ENCODE data around the gene ZFAND4. TPM values are rescaled to one million over a fixed set of nuclear protein-coding genes. Genes with fewer than 3 reads are reported as not detected.

ZFAND4 gene
- total RNA-seq, 1 experiment from 2014 or later, result 5.0 TPM

DNA sequence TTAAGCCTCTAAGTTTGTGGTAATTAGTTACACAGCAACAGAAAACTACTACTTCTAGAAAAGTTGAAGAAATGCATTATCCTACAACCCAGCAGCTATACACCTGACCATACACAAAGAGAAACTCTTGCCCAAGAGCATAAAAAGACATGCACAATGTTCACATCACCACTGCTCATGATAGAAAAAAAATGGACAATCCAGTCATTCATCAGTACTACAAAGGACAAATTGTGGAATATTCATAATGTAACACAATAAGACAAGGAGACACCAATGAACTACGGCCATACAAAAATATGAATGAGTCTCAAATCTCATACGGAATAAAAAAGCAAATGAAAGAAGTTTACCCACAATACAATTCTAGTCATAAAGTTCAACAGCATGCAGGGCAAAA lies 87.4 kb downstream of the ZFAND4 start:
- TF ChIP-seq, protein P1, sequence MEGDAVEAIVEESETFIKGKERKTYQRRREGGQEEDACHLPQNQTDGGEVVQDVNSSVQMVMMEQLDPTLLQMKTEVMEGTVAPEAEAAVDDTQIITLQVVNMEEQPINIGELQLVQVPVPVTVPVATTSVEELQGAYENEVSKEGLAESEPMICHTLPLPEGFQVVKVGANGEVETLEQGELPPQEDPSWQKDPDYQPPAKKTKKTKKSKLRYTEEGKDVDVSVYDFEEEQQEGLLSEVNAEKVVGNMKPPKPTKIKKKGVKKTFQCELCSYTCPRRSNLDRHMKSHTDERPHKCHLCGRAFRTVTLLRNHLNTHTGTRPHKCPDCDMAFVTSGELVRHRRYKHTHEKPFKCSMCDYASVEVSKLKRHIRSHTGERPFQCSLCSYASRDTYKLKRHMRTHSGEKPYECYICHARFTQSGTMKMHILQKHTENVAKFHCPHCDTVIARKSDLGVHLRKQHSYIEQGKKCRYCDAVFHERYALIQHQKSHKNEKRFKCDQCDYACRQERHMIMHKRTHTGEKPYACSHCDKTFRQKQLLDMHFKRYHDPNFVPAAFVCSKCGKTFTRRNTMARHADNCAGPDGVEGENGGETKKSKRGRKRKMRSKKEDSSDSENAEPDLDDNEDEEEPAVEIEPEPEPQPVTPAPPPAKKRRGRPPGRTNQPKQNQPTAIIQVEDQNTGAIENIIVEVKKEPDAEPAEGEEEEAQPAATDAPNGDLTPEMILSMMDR (IDR thresholded peaks at IDR 0.05; ENCODE audit: unreplicated experiment), result no peak
- no TSS peak for BruUV-seq (replicated peaks)
- H3K36me3 Mint-ChIP-seq (ENCODE audit: insufficient read depth, unreplicated experiment), result no peaks in the 10 kb centered on the region
- no peak for DNase-seq (ENCODE audit: unreplicated experiment)
- no peak overlapping the region for H3K27ac Mint-ChIP-seq (ENCODE audit: low read depth, unreplicated experiment)
- peaks cover 10% of the 10 kb centered on the region for H3K4me1 Mint-ChIP-seq (ENCODE audit: insufficient read depth, unreplicated experiment)
- H3K4me3 Mint-ChIP-seq (ENCODE audit: unreplicated experiment), result no peak overlapping the region
- intact Hi-C loops (cut with micrococcal nuclease), result no loop called here
- H3K27me3 Mint-ChIP-seq (ENCODE audit: insufficient read depth, unreplicated experiment), result no peaks in the 10 kb centered on the region
- ChIA-PET POLR2A (interaction anchor here (1.0 kb wide), 1 partner anchor 9 kb away, joined by 4 read pairs; no protein-coding TSS in a partner anchor), CTCF (no interaction called here)
- peaks cover 10% of the 10 kb centered on the region for H3K9me3 Mint-ChIP-seq (ENCODE audit: unreplicated experiment)

DNA sequence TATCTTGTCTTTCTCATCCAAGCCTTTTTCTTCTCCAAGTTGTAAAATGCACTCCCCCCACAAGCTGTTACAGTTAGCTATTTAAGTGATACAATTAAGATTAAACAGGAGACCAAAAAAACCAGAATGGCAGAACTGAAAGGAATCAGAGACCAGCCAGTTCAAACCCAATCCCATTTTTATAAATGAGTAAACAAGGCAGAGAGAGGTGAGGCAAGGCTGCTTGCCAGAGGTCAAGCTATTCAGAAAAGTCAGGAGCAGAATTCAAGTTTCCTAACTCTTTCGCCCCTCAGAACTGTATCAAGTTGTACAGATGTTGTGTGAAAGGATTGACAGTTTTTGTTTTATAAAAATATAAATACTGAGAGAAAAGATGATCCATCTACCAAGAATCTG lies 90.2 kb downstream of the ZFAND4 start:
- no peak overlapping the region for H3K27ac Mint-ChIP-seq (ENCODE audit: low read depth, unreplicated experiment)
- TF ChIP-seq, protein P1 (IDR thresholded peaks at IDR 0.05; ENCODE audit: unreplicated experiment), result no peak
- POLR2A ChIA-PET, result interaction anchor here (0.7 to 1.1 kb wide), 3 partner anchors 10 to 117 kb away, joined by 3 to 5 read pairs (median 4); no protein-coding TSS in a partner anchor
- peaks cover 10% of the 10 kb centered on the region for H3K9me3 Mint-ChIP-seq (ENCODE audit: unreplicated experiment)
- no peaks in the 10 kb centered on the region for H3K27me3 Mint-ChIP-seq (ENCODE audit: insufficient read depth, unreplicated experiment)
- H3K36me3 Mint-ChIP-seq (ENCODE audit: insufficient read depth, unreplicated experiment), result no peaks in the 10 kb centered on the region
- DNase-seq (ENCODE audit: unreplicated experiment), result no peak
- intact Hi-C loops (cut with micrococcal nuclease), result no loop called here
- BruUV-seq (replicated peaks), result no TSS peak
- CTCF ChIA-PET, result no interaction called here
- no peak overlapping the region for H3K4me3 Mint-ChIP-seq (ENCODE audit: unreplicated experiment)
- peaks cover 11% of the 10 kb centered on the region for H3K4me1 Mint-ChIP-seq (ENCODE audit: insufficient read depth, unreplicated experiment)

DNA sequence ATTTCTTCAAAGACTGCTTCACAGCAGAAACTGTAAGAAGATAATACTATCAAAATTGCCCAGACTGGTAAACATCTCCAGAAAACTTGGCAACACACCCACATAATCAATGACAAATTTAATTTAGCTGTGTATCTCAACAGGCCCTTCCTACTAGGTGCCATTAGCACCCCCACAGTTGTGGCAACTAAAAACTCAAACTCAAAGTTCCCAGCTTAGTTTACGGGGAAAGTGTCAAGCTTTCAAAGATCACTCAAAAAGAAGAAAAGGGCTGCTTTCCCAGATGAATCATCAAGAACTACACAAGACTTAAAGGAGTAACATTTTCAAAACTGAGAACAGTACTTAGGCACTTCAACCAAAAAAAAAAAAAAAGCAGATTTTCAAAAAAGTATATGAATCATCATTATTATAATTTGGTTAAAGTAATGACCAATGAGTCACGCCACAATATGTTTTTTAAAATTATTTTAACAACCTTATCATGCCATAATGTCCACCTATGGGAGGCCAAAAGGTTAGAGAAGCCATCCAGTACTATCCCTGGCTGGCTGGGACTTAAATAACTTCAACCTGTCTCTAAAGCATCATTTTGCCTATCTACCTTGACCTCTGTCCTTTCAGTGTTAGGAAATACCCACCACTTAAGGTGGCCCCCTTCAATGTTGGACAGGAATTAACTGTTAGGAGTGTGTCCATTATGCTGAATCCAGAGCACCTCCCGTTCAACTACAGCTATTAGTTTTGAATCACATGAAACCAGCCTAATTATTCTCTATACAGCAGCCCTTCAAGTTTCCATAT lies 90.8 kb downstream of the ZFAND4 start:
- ChIA-PET CTCF (no interaction called here), POLR2A (interaction anchor here (0.7 to 1.1 kb wide), 3 partner anchors 10 to 117 kb away, joined by 3 to 5 read pairs (median 4); no protein-coding TSS in a partner anchor)
- peaks cover 11% of the 10 kb centered on the region for H3K4me1 Mint-ChIP-seq (ENCODE audit: insufficient read depth, unreplicated experiment)
- H3K27ac Mint-ChIP-seq (ENCODE audit: low read depth, unreplicated experiment), result no peak overlapping the region
- TF ChIP-seq, protein P1 (IDR thresholded peaks at IDR 0.05; ENCODE audit: unreplicated experiment), result no peak
- H3K4me3 Mint-ChIP-seq (ENCODE audit: unreplicated experiment), result no peak overlapping the region
- peaks cover 10% of the 10 kb centered on the region for H3K9me3 Mint-ChIP-seq (ENCODE audit: unreplicated experiment)
- intact Hi-C loops (cut with micrococcal nuclease), result no loop called here
- no peaks in the 10 kb centered on the region for H3K36me3 Mint-ChIP-seq (ENCODE audit: insufficient read depth, unreplicated experiment)
- no TSS peak for BruUV-seq (replicated peaks)
- DNase-seq (ENCODE audit: unreplicated experiment), result no peak
- no peaks in the 10 kb centered on the region for H3K27me3 Mint-ChIP-seq (ENCODE audit: insufficient read depth, unreplicated experiment)

DNA sequence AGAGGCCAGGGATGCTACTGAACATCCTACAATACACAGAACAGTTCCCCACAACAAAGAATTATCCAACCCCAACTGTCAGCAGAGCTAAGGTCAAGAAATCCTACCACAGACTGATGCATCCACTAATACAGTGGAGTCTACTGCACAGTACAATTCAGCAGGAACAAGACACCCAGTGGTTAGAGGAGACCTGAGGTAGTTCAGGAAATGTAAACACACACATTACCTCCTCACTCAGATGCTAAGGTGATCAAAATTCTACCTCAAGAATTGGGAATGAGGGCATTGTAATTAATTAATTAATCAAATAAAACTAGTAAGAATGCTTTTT lies 91.4 kb downstream of the ZFAND4 start:
- H3K9me3 Mint-ChIP-seq (ENCODE audit: unreplicated experiment), result peaks cover 10% of the 10 kb centered on the region
- no peaks in the 10 kb centered on the region for H3K27me3 Mint-ChIP-seq (ENCODE audit: insufficient read depth, unreplicated experiment)
- BruUV-seq (replicated peaks), result no TSS peak
- TF ChIP-seq, protein P1 (IDR thresholded peaks at IDR 0.05; ENCODE audit: unreplicated experiment), result no peak
- peak overlapping the region; percentile 52 for H3K4me3 Mint-ChIP-seq (ENCODE audit: unreplicated experiment)
- ChIA-PET CTCF (interaction anchor here (1.1 kb wide), 1 partner anchor 331 kb away, joined by 8 read pairs; no protein-coding TSS in a partner anchor), POLR2A (interaction anchor here (1.2 to 2.2 kb wide), 2 partner anchors 13 to 18 kb away, joined by 3 to 13 read pairs; no protein-coding TSS in a partner anchor)
- intact Hi-C loops (cut with micrococcal nuclease), result no loop called here
- peaks cover 11% of the 10 kb centered on the region for H3K4me1 Mint-ChIP-seq (ENCODE audit: insufficient read depth, unreplicated experiment)
- no peak for DNase-seq (ENCODE audit: unreplicated experiment)
- H3K36me3 Mint-ChIP-seq (ENCODE audit: insufficient read depth, unreplicated experiment), result no peaks in the 10 kb centered on the region
- peak overlapping the region; percentile 62 for H3K27ac Mint-ChIP-seq (ENCODE audit: low read depth, unreplicated experiment)

All from MCF 10A (cell line).